Osteoblast (primary cell): ENCODE measurements around the gene CALHM5. TPM values are rescaled to one million over a fixed set of nuclear protein-coding genes. Genes with fewer than 3 reads are reported as not detected.

ENCODE experiments used
- DNase-seq: peaks from one replicate; pipeline ENCODE4 v3.0.0; 2011; ENCODE audit warnings: low spot score, mixed read lengths; ENCODE audit not compliant: insufficient read length; ENCODE audit errors: missing footprints
- H2AFZ ChIP-seq: 2 replicates; pipeline ENCODE4 v1.6.0; 2011; ENCODE audit warnings: mild to moderate bottlenecking, low read length
- H3K27ac ChIP-seq: 2 replicates; pipeline ENCODE4 v1.5.1; 2011; ENCODE audit warnings: mild to moderate bottlenecking, low read depth, low read length, moderate library complexity
- H3K27me3 ChIP-seq: 2 replicates; pipeline ENCODE4 v1.6.0; 2012; ENCODE audit warnings: mild to moderate bottlenecking, control low read depth, inconsistent platforms, low read length, moderate library complexity; ENCODE audit not compliant: insufficient read depth
- H3K36me3 ChIP-seq: 2 replicates; pipeline ENCODE4 v1.5.1; 2011; ENCODE audit warnings: mild to moderate bottlenecking, low read length, control low read depth, moderate library complexity; ENCODE audit not compliant: insufficient read depth
- H3K4me1 ChIP-seq: 2 replicates; pipeline ENCODE4 v1.5.1; 2011; ENCODE audit warnings: mild to moderate bottlenecking, low read length, control low read depth, moderate library complexity; ENCODE audit not compliant: insufficient read depth
- H3K4me2 ChIP-seq: 2 replicates; pipeline ENCODE4 v1.6.0; 2011; ENCODE audit warnings: mild to moderate bottlenecking, low read length; ENCODE audit not compliant: insufficient read depth
- H3K4me3 ChIP-seq: fragments of 200-600 bp; sonication (generic); 3 replicates; pipeline ENCODE4 v1.5.1; 2012; ENCODE audit warnings: mild to moderate bottlenecking, low read length, inconsistent platforms; ENCODE audit not compliant: insufficient read depth
- H3K79me2 ChIP-seq: 2 replicates; pipeline ENCODE4 v1.6.0; 2012; ENCODE audit warnings: mild to moderate bottlenecking, low read length, control low read depth, inconsistent platforms; ENCODE audit not compliant: insufficient read depth
- H3K9me3 ChIP-seq: 2 replicates; pipeline ENCODE4 v1.5.1; 2011; ENCODE audit warnings: low read depth, low read length, control low read depth
- H4K20me1 ChIP-seq: 2 replicates; pipeline ENCODE4 v1.6.0; 2012; ENCODE audit warnings: mild to moderate bottlenecking, low read length, control low read depth; ENCODE audit not compliant: insufficient read depth
- total RNA-seq: library from RNA; depleted of rRNA; stranded (reverse); fragments of >200 nt; gene quantifications from 2 replicates; pipeline ENCODE4 v1.2.3, GENCODE V29; 2012
- TF ChIP-seq, protein P1 (sequence below): IDR thresholded peaks from 2 replicates; pipeline ENCODE4 v1.5.1; 2011; ENCODE audit warnings: mild to moderate bottlenecking, low read depth, low read length, moderate library complexity; ENCODE audit errors: extremely low read depth

Gene CALHM5
- total RNA-seq, 1 donor = 14.8 TPM

DNA sequence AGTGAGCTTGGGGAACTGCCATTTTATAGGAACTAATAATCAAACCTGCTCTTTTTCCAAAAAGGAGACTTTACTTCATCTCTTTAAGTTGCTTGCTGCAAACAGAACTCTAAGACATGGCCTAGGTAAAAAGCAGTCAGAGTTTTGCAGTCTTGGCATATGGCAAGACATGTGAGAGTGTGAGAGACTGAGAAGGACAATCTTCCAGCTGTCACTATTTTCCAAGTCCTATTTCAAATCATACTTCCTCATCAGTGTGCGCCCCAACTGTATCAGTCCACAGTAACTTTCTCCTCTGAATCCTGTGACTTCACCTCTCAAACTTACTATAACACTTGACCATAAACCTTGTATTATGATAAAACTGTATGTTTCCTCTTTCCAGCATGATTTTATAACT lies 39.9 kb upstream of the CALHM5 start:
- no peaks in the 10 kb centered on the region for H3K9me3 ChIP-seq
- H4K20me1 ChIP-seq = no peaks in the 10 kb centered on the region
- no peaks in the 10 kb centered on the region for H3K4me1 ChIP-seq
- no peaks in the 10 kb centered on the region for H3K79me2 ChIP-seq
- H2AFZ ChIP-seq = no peak overlapping the region
- no peak overlapping the region for H3K27ac ChIP-seq
- no peak overlapping the region for H3K4me2 ChIP-seq
- H3K4me3 ChIP-seq = no peak overlapping the region
- no peak for DNase-seq
- no peaks in the 10 kb centered on the region for H3K27me3 ChIP-seq
- H3K36me3 ChIP-seq = no peaks in the 10 kb centered on the region
- TF ChIP-seq, protein P1, sequence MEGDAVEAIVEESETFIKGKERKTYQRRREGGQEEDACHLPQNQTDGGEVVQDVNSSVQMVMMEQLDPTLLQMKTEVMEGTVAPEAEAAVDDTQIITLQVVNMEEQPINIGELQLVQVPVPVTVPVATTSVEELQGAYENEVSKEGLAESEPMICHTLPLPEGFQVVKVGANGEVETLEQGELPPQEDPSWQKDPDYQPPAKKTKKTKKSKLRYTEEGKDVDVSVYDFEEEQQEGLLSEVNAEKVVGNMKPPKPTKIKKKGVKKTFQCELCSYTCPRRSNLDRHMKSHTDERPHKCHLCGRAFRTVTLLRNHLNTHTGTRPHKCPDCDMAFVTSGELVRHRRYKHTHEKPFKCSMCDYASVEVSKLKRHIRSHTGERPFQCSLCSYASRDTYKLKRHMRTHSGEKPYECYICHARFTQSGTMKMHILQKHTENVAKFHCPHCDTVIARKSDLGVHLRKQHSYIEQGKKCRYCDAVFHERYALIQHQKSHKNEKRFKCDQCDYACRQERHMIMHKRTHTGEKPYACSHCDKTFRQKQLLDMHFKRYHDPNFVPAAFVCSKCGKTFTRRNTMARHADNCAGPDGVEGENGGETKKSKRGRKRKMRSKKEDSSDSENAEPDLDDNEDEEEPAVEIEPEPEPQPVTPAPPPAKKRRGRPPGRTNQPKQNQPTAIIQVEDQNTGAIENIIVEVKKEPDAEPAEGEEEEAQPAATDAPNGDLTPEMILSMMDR = no peak

DNA sequence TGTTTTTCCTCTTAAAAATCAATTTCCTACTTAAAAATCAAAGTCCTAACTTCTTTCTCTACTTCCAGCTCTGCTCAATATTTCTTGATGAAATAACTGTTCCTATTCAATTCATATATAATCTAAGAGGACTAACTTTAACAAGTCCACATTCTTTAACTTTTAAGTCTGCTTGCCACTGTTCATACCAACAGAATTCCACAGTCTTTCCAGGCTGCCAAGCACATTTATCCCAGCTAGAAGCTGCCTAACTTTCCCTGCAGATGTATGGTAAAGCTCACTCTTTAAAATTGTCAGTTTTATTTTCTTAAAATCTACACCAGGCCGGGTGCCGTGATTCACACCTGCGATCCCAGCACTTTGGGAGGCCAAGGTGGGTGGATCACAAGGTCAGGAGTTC lies 38.7 kb upstream of the CALHM5 start:
- H3K4me2 ChIP-seq = no peak overlapping the region
- no peak for DNase-seq
- no peaks in the 10 kb centered on the region for H4K20me1 ChIP-seq
- TF ChIP-seq, protein P1 = no peak
- no peak overlapping the region for H3K4me3 ChIP-seq
- no peaks in the 10 kb centered on the region for H3K4me1 ChIP-seq
- no peak overlapping the region for H3K27ac ChIP-seq
- no peaks in the 10 kb centered on the region for H3K79me2 ChIP-seq
- no peaks in the 10 kb centered on the region for H3K36me3 ChIP-seq
- no peaks in the 10 kb centered on the region for H3K9me3 ChIP-seq
- H3K27me3 ChIP-seq = no peaks in the 10 kb centered on the region
- no peak overlapping the region for H2AFZ ChIP-seq

DNA sequence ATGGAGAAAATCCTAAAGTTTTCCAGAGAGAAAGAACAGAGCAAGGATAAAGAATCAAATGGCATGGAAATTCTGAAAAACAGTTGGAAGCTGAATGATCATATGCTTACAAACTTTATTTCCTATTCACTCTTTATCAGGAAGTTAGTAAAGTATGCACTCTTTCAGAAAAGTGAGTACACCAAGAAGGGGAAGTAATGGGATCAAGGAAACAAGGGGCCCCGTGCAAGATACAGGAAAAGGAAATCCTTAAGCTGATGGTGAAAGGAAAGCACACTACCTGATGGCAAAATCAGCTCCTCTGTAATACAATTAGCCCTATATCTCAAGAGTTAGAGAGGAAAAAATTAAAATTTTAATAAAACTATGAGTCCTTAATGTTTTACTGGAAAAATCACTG lies 36.3 kb upstream of the CALHM5 start:
- H3K79me2 ChIP-seq = no peaks in the 10 kb centered on the region
- no peak overlapping the region for H2AFZ ChIP-seq
- DNase-seq = no peak
- H3K4me2 ChIP-seq = no peak overlapping the region
- no peaks in the 10 kb centered on the region for H4K20me1 ChIP-seq
- no peaks in the 10 kb centered on the region for H3K9me3 ChIP-seq
- H3K27ac ChIP-seq = no peak overlapping the region
- H3K4me1 ChIP-seq = no peaks in the 10 kb centered on the region
- H3K36me3 ChIP-seq = no peaks in the 10 kb centered on the region
- no peak overlapping the region for H3K4me3 ChIP-seq
- TF ChIP-seq, protein P1 = no peak
- H3K27me3 ChIP-seq = no peaks in the 10 kb centered on the region

DNA sequence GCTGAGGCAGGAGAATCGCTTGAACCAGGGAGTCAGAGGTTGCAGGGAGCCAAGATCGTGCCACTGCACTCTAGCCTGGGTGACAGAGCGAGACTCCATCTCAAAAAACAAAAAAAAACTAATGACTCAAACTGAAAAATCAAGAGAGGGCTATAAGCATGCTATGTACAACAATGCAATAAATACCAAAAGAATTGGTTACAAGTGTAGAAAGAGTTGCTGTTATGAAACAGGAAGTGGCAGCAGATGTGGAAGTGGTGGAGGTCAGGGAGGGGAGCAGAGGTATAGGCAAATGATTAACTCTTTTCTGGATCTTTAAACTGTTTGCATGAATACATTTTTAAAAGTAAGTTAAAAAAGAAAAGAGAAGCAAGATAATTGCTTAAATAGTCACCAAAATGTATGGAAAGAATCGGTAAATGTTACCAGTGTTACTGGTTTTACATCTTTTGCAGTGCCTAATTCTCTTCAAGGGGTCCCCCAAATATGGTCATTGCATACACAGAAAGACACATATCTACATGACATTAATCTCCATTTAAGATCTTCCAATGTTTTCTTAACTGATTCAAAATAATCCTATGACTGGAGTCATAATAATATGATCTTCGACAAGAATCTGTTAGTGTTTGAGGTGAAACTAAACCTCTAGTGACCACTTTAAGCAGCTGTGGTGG lies 35.3 kb upstream of the CALHM5 start:
- no peaks in the 10 kb centered on the region for H3K4me1 ChIP-seq
- TF ChIP-seq, protein P1 = no peak
- H3K4me3 ChIP-seq = no peak overlapping the region
- H3K4me2 ChIP-seq = no peak overlapping the region
- H3K9me3 ChIP-seq = no peaks in the 10 kb centered on the region
- H2AFZ ChIP-seq = peak overlapping the region; percentile 41
- no peaks in the 10 kb centered on the region for H4K20me1 ChIP-seq
- DNase-seq = no peak
- H3K27ac ChIP-seq = no peak overlapping the region
- no peaks in the 10 kb centered on the region for H3K79me2 ChIP-seq
- H3K36me3 ChIP-seq = no peaks in the 10 kb centered on the region
- H3K27me3 ChIP-seq = no peaks in the 10 kb centered on the region
